ENCODE results near the gene BEAN1.

- TF ChIP-seq CTCF (IDR thresholded peaks at IDR 0.05; ENCODE audit: low read depth, low read length, poor library complexity, severe bottlenecking) (peak; percentile 91), EZH2phosphoT487 (IDR thresholded peaks at IDR 0.05; ENCODE audit: borderline replicate concordance, low read length) (no peak)
Observed at GRCh38 chr16:66478733-66479511, 51.8 kb downstream of the BEAN1 start.

All from DOHH2 (cell line).